ENCODE measurements around the gene NDUFB4.
"Not testable (repeated sequence)": the region's sequence is repeated elsewhere in the genome, so short reads cannot be mapped to it uniquely, and the experiment has no call there.

NDUFB4 gene

GRCh38 chr3:120637851-120638559 lies 41.9 kb downstream of the NDUFB4 start:
- DNase-seq (ENCODE audit: low read depth in 3 of 3), result no peak

GRCh38 chr3:120638820-120639219 lies 42.7 kb downstream of the NDUFB4 start:
- DNase-seq (ENCODE audit: low read depth in 3 of 3), result not testable (repeated sequence)

- no peak for DNase-seq (ENCODE audit: low read depth in 3 of 3)
Observed at GRCh38 chr3:120640231-120640630, 44.1 kb downstream of the NDUFB4 start.

GRCh38 chr3:120641696-120642246 lies 45.6 kb downstream of the NDUFB4 start:
- DNase-seq (ENCODE audit: low read depth in 3 of 3), result no peak

GRCh38 chr3:120642368-120642948 lies 46.3 kb downstream of the NDUFB4 start:
- DNase-seq (ENCODE audit: low read depth in 3 of 3), result no peak

GRCh38 chr3:120645083-120645845 lies 49.1 kb downstream of the NDUFB4 start:
- no peak for DNase-seq (ENCODE audit: low read depth in 3 of 3)

GRCh38 chr3:120646771-120647432 lies 50.8 kb downstream of the NDUFB4 start:
- no peak for DNase-seq (ENCODE audit: low read depth in 3 of 3)

- DNase-seq (ENCODE audit: low read depth in 3 of 3), result no peak
Observed at GRCh38 chr3:120648290-120648689, 52.2 kb downstream of the NDUFB4 start.

GRCh38 chr3:120649830-120650233 lies 53.7 kb downstream of the NDUFB4 start:
- no peak for DNase-seq (ENCODE audit: low read depth in 3 of 3)

GRCh38 chr3:120650311-120650710 lies 54.2 kb downstream of the NDUFB4 start:
- DNase-seq (ENCODE audit: low read depth in 3 of 3), result no peak
